Iris pigment epithelial cell (primary cell): ENCODE results near the gene NCAPG2.
"Not testable (repeated sequence)": the region's sequence is repeated elsewhere in the genome, so short reads cannot be mapped to it uniquely, and the experiment has no call there.

ENCODE experiments used
- DNase-seq: peaks from one replicate; pipeline ENCODE4 v3.0.0-alpha.2; 2011; ENCODE audit warnings: low read depth

Gene NCAPG2

DNA sequence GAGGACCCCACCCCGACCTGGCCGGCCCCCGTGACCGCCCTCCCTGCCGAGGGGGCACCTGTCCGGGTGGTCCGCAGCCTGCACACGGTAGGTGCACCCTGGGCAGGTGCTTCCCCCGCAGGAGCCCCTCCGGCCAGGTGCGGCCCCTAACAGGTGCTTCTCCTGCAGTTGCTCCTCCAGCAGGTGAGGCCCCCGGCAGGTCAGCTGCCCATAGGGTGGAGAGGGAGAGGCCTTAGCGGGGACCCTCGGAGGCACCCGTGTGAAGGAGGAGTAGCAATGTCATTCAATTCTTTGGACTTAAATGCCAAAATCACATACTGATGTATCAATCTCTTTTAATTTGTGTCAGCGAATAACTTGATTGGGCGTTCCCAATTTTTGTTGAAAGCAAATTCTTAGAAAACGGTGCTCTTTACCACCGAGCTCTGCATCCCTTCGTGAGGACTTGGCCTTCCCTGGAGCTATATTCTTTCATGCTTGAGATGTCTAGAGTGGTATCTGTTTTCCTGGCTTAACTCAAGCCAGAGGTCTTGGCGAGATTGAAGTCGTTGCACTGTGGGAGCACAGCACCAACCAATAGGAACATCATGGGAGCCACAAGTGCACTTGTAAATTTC is 738 bp upstream of the NCAPG2 start:
- no peak for DNase-seq

DNA sequence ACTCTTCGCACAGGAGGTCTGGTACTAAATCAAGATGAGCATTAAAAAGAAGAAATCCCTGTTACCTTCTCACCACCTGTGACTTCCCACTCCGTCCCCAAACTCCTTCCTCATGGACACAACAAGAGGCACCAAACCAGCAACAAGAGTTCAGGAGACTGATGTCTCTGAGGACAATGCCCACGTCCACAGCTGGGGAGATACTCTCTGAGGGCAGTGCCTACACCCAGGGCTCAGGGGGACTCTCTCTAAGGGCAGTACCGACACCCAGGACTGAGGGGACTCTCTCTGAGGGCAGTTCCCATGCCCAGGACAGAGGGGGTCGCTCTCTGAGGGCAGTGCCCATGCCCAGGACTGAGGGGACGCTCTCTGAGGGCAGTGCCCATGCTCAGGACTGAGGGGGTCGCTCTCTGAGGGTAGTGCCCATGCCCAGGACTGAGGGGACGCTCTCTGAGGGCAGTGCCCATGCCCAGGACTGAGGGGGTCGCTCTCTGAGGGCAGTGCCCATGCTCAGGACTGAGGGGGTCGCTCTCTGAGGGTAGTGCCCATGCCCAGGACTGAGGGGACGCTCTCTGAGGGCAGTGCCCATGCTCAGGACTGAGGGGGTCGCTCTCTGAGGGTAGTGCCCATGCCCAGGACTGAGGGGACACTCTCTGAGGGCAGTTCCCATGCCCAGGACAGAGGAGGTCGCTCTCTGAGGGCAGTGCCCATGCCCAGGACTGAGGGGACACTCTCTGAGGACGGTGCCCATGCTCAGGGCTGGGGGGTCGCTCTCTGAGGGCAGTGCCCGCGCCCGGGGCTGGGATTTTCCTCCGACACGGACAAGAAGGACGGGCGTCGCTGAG is 703 bp downstream of the NCAPG2 start:
- not testable (repeated sequence) for DNase-seq

GRCh38 chr7:158702944-158703343 is 1.7 kb downstream of the NCAPG2 start:
- DNase-seq: no peak

DNA sequence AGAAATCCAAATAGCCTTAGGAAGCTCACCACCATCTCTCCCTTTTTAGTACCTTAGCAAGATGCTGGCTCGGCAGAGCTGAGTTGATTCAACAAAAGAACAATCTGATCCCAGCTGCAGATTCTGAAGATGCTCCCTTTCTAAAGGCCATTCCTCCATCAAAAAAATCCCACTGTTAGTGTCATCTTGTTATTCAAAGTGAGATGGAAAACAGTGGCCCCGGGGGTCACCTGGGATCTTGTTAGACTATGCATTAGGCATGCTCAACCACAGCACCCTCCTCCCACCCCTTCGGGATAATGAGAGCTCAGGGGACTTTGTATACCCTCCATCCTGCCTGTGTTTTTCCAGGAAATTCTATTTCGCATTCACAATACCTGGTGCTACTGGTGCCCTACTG is 2.4 kb downstream of the NCAPG2 start:
- DNase-seq: no peak

GRCh38 chr7:158700008-158700407 is 4.6 kb downstream of the NCAPG2 start:
- DNase-seq: no peak

DNA sequence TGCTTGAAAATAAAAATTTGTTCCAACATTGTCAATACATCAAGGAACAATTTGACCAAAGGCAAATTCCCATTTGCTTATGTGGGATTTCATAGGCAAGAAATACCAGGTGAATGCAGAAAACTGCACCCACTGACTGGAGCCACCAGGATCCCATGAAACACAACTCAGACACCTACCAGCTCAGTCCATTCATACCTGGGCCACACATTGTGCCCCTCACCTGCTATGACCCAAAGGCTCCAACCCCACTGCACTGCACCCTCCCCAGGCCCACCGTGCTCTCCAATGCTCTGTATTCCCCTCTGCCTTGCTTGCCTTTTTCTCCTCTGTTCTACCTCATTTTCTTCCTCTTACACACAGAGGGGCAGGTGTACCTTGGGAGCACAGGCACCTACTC is 5.3 kb downstream of the NCAPG2 start:
- DNase-seq: no peak

GRCh38 chr7:158698657-158699195 is 5.9 kb downstream of the NCAPG2 start:
- DNase-seq: no peak

DNA sequence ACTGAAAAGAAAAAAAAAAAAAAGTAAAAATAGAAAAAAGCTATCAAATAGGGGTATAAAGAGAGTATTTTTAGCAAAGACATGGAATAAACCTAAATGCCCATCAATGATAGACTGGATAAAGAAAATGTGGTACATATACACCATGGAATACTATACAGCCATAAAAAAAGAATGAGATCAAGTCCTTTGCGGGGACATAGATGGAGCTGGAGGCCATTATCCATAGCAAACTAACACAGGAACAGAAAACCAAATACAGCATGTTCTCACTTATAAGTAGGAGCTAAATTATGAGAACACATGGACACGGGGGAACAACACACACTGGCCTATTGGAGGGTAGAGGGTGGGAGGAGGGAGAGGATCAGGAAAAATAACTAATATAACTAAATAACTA is 7.0 kb downstream of the NCAPG2 start:
- DNase-seq: not testable (repeated sequence)

DNA sequence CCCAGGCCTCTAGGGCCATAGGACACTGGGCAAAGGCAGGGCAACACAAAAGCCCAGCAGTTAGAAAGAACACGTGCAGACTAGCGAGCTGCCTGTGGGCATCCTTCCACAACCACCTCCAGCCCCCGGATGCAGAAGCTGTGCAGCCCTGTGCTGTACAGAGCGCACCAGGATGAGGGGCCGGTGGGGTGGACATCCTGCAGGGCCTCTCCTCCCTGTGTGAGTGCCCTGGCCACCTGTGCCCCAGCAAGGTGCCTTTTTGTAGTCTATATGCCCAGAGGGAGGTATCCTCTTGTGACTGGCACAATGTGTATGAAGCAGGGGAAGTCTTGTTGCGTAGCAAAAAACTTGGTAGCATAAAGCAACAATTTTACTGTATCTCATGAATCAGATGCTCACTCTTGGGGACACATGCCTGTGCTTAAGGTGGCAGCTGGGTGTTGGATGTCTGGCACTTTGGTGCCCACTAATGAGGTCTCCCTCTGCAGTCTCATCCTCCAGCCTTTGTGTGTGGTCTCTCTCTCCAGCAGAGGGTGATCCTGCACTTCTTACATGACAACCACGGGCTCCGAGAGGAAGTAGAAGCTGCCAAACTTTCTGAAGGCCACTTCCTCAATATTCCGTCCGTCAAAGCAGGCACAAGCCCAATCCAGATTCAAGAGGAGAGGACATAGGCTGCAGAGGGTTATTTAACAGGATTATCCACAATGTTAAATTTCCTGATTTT is 8.7 kb downstream of the NCAPG2 start:
- DNase-seq: peak; percentile 84

- no peak for DNase-seq
These were observed 9.5 kb downstream of the NCAPG2 start for GRCh38 chr7:158695056-158695455.

- no peak for DNase-seq
These were observed 10.0 kb downstream of the NCAPG2 start for GRCh38 chr7:158694650-158695049.

GRCh38 chr7:158689488-158689887 is 15.1 kb downstream of the NCAPG2 start:
- DNase-seq: no peak

DNA sequence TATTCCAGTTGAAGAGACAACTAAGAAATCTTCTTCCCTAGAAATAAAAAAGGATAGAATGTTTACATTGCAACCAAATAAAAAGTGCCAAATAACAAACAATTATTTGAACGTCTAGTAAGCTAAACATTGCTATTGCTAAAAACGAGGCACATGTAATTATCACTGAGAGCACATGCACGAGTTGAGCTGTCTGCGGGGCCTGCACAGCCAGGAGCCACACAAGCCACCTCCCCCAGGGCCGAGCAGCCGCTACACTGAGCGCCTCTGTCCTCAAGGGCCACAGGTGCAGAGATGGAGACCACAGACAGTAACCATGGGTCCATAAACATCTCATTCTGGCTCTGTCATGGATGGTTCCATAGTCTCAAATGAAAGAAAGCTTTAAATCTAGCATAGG is 17.2 kb downstream of the NCAPG2 start:
- DNase-seq: no peak

- peak; percentile 72 for DNase-seq
These were observed 18.9 kb downstream of the NCAPG2 start for GRCh38 chr7:158685693-158686092.

DNA sequence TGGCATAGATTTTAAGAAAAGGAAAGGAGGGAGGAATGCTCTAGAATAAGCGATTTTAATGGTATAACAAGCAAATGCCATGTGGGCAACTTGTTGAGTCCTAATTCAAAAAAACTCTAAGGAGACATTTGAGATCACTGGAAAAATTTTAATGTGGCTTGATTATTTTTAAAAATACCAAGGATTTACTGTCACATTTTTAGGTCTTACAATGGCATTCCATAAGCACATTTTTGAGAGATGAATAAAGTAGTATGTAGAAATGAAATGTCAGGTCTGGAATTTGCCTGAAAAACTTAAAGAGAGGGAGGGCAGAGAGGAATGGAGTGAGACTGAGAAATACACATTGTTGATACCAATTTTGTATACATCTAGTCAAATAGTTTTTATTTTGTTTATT is 20.3 kb downstream of the NCAPG2 start:
- DNase-seq: peak; percentile 61

DNA sequence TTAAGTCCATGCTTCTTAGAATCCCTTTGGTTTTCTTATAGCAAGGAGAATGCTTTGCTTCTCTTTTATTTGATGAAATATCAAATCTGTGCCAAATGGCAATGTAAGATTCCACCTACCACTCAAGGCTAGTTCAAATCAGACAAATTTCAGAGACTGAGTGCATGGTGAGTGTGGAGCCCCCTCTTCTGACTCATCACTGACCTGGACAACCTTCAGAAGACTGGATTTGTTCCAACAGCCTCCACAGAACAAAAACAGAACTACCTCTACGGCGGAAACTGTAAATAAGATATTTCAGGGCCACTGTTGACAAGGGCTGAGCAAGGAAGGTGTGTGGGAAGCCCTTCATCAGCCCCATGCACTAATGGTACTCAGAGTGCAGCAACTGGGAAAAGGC is 21.1 kb downstream of the NCAPG2 start:
- DNase-seq: peak; percentile 60

DNA sequence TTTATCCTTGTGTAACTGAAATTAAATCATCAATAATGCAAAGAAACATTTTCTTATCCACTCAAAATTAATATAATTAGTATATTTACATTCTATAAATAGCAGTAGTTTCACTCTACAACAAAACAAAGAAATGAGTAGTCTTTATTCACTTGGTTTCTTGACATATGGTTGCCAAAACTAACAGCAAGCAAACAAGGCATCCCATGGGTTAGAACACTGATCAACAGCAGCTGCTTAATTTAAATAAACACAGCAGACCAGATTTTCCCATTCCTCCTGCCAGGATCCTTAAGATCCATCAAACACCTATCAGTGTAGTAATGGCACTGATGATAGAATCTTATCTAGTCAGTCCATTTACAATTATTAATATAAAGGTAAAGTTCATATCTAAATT is 22.1 kb downstream of the NCAPG2 start:
- peak; percentile 20 for DNase-seq

GRCh38 chr7:158680754-158681153 is 23.9 kb downstream of the NCAPG2 start:
- DNase-seq: no peak

GRCh38 chr7:158676906-158677305 is 27.7 kb downstream of the NCAPG2 start:
- peak; percentile 42 for DNase-seq

GRCh38 chr7:158676171-158676840 is 28.3 kb downstream of the NCAPG2 start:
- DNase-seq: peak; percentile 79

DNA sequence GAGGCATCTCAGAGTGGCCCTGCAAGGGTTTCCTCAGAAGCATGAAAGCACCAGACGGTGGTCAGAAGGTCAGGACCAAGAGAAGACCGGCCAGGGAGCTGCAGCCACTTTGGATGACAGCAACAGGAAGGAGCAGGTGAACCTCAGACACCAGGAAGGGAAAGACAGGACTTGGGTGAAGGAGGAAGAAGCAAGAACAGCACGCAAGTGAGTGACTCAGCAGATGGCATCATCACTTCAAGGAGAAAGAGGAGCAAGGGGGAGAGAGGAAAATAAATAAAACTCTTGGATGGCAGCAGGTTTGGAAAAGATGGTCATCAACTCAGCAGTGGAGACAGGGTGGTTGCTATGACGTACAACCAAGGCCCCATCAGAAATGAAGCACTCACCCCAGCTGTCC is 31.6 kb downstream of the NCAPG2 start:
- DNase-seq: peak; percentile 62

DNA sequence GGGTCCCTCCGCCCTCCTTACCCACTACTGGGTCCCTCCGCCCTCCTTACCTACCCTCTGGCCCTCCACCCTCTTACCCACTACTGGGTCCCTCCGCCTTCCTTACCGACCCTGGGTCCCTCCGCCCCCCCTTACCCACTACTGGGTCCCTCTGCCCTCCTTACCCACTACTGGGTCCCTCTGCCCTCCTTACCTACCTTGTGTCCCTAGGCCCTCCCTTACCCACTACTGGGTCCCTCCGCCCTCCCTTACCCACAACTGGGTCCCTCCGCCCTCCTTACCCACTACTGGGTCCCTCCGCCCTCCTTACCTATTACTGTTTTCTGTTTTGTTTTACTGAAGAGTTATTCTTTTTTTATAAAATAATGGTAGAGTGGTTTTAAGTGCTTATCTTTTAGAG is 36.5 kb downstream of the NCAPG2 start:
- not testable (repeated sequence) for DNase-seq
